DOHH2 (cell line): Measurements from ENCODE around the gene PRTN3.
"Not testable (repeated sequence)": the region's sequence is repeated elsewhere in the genome, so short reads cannot be mapped to it uniquely, and the experiment has no call there.

Source experiments
- H3F3A ChIP-seq: fragments of 200-600 bp; sonication (generic), shearing (Covaris generic); 2 replicates; pipeline ENCODE4 v1.6.0; 2016; ENCODE audit warnings: antibody characterized with exemption, mild to moderate bottlenecking; ENCODE audit not compliant: control insufficient read depth, insufficient read depth
- H3K27ac ChIP-seq: fragments of 200-600 bp; sonication (generic); 2 replicates; pipeline ENCODE4 v1.5.1; 2014; ENCODE audit warnings: low read depth, mild to moderate bottlenecking, low read length, moderate library complexity
- H3K27me3 ChIP-seq: fragments of 200-600 bp; sonication (generic); 2 replicates; pipeline ENCODE4 v1.6.1; 2014; ENCODE audit warnings: mild to moderate bottlenecking, low read length, mixed read lengths; ENCODE audit not compliant: control insufficient read depth
- H3K36me3 ChIP-seq: fragments of 200-600 bp; sonication (generic); 2 replicates; pipeline ENCODE4 v1.6.1; 2014; ENCODE audit warnings: mild to moderate bottlenecking, low read length, moderate library complexity, mixed read lengths; ENCODE audit not compliant: control insufficient read depth
- H3K4me1 ChIP-seq: fragments of 200-600 bp; sonication (generic); 2 replicates; pipeline ENCODE4 v1.6.1; 2014; ENCODE audit warnings: mild to moderate bottlenecking, low read length, mixed read lengths; ENCODE audit not compliant: control insufficient read depth
- H3K4me2 ChIP-seq: fragments of 200-600 bp; sonication (generic); 2 replicates; pipeline ENCODE4 v1.6.0; 2014; ENCODE audit warnings: mild to moderate bottlenecking, low read length, moderate library complexity
- H3K4me3 ChIP-seq: fragments of 200-600 bp; sonication (generic); 2 replicates; pipeline ENCODE4 v1.5.1; 2014; ENCODE audit warnings: mild to moderate bottlenecking, low read length, mixed read lengths
- H3K79me2 ChIP-seq: fragments of 200-600 bp; sonication (generic); 2 replicates; pipeline ENCODE4 v1.6.1; 2014; ENCODE audit warnings: mild to moderate bottlenecking, low read length, mixed read lengths; ENCODE audit not compliant: control insufficient read depth
- H3K9me2 ChIP-seq: fragments of 200-600 bp; sonication (generic); replicated peaks from 2 replicates; pipeline ENCODE4 v1.6.1; 2014; ENCODE audit warnings: mild to moderate bottlenecking, low read length, mixed read lengths; ENCODE audit not compliant: control insufficient read depth
- H3K9me3 ChIP-seq: fragments of 200-600 bp; sonication (generic); 2 replicates; pipeline ENCODE4 v1.6.1; 2014; ENCODE audit warnings: antibody characterized with exemption, low read length, mixed read lengths; ENCODE audit not compliant: control insufficient read depth, insufficient read depth
- H4K20me1 ChIP-seq: fragments of 200-600 bp; sonication (generic); 2 replicates; pipeline ENCODE4 v1.6.0; 2014; ENCODE audit warnings: low read depth, mild to moderate bottlenecking, antibody characterized with exemption, low read length, moderate library complexity; ENCODE audit not compliant: control insufficient read depth, insufficient read depth
- EZH2phosphoT487 ChIP-seq: fragments of 200-600 bp; sonication (generic); IDR thresholded peaks from 2 replicates; pipeline ENCODE4 v1.6.1; 2017; ENCODE audit warnings: borderline replicate concordance, mild to moderate bottlenecking, antibody characterized with exemption, low read length, moderate library complexity, mixed read lengths
- TF ChIP-seq, protein P1 (sequence below): fragments of 200-600 bp; sonication (generic); IDR thresholded peaks from one replicate; pipeline ENCODE4 v1.5.1; 2014; ENCODE audit warnings: antibody characterized with exemption, mild to moderate bottlenecking, low read depth, low read length; ENCODE audit not compliant: poor library complexity, severe bottlenecking

Gene PRTN3

DNA sequence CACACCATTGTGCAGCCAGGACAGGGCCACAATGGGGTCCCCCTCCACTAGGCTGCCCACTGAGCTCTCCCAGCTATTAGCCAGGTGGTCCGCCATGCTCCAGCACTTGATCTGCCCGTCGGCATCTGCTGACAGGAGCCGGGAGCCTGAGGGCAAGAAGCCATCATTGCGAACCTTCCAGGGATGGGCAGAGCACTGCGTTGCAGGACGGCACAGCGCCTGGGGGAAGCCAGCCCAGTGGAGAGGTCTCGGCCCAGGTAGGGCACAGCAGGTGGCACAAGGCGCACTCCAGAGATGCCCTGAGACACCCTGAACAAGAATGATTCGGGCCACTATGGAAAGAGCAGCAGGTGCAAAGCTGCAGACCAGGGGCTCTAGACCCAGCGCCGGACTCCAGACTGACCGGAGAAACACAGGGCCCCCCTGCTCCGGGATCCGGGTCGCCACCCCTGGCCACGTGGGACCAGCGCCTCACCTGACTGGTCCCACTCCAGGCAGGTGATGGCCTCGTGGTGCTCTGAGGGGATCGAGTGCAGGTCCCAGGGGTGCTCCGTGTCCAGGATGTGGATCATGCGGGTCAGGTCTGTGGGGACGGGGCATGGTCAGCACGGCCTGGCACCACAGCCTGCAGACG is 49.0 kb downstream of the PRTN3 start:
- Histone ChIP-seq H3F3A (no peaks in the 10 kb centered on the region), H3K36me3 (peaks cover 13% of the 10 kb centered on the region), H3K9me3 (no peaks in the 10 kb centered on the region), H4K20me1 (no peaks in the 10 kb centered on the region), H3K27ac (no peak overlapping the region), H3K9me2 (no peaks in the 10 kb centered on the region), H3K4me1 (peaks cover 19% of the 10 kb centered on the region), H3K4me2 (no peak overlapping the region), H3K4me3 (no peak overlapping the region), H3K79me2 (peaks cover 12% of the 10 kb centered on the region), H3K27me3 (no peaks in the 10 kb centered on the region)
- TF ChIP-seq, protein P1, sequence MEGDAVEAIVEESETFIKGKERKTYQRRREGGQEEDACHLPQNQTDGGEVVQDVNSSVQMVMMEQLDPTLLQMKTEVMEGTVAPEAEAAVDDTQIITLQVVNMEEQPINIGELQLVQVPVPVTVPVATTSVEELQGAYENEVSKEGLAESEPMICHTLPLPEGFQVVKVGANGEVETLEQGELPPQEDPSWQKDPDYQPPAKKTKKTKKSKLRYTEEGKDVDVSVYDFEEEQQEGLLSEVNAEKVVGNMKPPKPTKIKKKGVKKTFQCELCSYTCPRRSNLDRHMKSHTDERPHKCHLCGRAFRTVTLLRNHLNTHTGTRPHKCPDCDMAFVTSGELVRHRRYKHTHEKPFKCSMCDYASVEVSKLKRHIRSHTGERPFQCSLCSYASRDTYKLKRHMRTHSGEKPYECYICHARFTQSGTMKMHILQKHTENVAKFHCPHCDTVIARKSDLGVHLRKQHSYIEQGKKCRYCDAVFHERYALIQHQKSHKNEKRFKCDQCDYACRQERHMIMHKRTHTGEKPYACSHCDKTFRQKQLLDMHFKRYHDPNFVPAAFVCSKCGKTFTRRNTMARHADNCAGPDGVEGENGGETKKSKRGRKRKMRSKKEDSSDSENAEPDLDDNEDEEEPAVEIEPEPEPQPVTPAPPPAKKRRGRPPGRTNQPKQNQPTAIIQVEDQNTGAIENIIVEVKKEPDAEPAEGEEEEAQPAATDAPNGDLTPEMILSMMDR, result no peak
- TF ChIP-seq EZH2phosphoT487, result no peak

DNA sequence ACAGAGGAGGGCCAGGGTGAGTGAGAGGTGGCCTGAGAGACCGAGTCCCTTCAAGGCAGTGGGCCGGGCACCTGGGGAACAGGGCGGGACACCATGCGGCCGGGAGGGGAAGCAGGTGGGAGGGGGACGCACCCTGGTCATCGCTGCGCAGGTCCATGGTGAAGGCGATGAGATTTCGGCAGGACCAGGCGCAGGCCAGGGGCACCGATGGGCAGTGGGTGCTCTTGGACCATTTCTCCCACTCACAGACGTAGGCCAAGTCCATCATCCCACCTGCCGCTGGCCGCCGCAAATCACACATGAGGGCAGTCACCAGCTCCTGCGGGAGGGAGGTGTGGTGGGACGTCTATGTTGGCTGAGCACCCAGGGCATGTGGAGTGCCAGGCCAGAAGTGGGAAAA is 50.0 kb downstream of the PRTN3 start:
- Histone ChIP-seq H3K27ac (no peak overlapping the region), H3K9me3 (no peaks in the 10 kb centered on the region), H3K4me1 (peaks cover 19% of the 10 kb centered on the region), H3K9me2 (no peaks in the 10 kb centered on the region), H3K36me3 (peaks cover 13% of the 10 kb centered on the region), H3F3A (no peaks in the 10 kb centered on the region), H3K27me3 (no peaks in the 10 kb centered on the region), H3K4me2 (no peak overlapping the region), H4K20me1 (no peaks in the 10 kb centered on the region), H3K79me2 (peaks cover 12% of the 10 kb centered on the region), H3K4me3 (no peak overlapping the region)
- TF ChIP-seq, protein P1, result no peak
- no peak for TF ChIP-seq EZH2phosphoT487

DNA sequence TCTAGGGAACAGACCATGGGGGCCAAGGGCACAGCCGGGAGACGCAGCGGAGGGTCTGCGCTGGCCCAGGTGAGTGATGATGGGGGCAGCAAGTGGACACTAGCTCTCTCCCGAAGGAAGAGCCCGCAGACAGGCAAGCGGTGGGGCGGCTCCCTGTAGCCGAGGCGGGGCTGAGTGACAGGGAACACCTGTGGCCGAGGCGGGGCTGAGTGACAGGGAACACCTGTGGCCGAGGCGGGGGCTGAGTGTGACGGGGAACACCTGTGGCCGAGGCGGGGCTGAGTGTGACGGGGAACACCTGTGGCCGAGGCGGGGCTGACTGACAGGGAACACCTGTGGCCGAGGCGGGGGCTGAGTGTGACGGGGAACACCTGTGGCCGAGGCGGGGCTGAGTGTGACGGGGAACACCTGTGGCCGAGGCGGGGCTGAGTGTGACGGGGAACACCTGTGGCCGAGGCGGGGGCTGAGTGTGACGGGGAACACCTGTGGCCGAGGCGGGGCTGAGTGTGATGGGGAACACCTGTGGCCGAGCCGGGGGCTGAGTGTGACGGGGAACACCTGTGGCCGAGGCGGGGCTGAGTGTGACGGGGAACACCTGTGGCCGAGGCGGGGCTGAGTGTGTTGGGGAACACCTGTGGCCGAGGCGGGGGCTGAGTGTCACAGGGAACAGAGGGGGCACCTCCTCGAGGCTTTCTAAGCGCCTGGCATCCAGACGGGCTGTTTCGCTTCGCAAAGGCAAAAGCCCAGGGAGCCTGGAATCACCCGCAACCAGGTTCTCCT is 50.8 kb downstream of the PRTN3 start:
- H4K20me1 ChIP-seq, H3K9me2 ChIP-seq, H3F3A ChIP-seq, H3K27ac ChIP-seq, H3K27me3 ChIP-seq, H3K9me3 ChIP-seq: not testable (repeated sequence)
- H3K4me3 ChIP-seq, result peak overlapping the region; percentile 90
- H3K4me2 ChIP-seq, result peak overlapping the region; percentile 79
- peaks cover 19% of the 10 kb centered on the region for H3K4me1 ChIP-seq
- peaks cover 12% of the 10 kb centered on the region for H3K79me2 ChIP-seq
- peaks cover 11% of the 10 kb centered on the region for H3K36me3 ChIP-seq

DNA sequence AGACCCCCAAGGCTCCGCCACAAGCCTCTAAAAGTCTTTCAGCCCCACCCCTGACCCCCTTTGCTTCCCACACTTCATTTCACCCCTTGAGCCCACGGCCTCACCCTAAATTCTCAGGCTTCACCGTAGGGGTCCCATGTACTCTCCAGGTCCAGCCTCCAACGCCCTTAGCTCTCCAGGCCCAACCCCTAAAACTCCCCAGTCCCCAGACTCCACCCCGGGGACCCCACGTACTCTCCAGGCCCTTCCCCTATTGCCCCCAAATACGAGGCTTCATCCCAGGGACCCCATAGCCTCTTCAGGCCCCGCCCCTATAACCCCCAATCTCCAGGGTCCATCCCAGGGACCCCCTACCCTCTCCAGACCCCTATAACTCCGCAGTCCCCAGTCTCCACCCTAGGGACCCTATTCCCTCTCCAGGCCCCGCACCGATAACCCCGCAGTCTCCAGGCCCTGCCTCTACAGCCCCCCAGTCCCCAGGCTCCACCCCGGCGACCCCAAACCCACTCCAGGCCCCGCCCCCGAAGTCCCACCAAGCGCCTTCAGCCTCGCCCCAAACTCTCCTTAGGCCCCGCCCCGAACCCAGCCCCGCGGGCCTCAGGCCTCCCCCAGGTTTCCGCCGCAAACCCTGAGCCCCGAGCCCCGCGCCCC is 51.6 kb downstream of the PRTN3 start:
- no peak for TF ChIP-seq EZH2phosphoT487
- TF ChIP-seq, protein P1, result no peak
- Histone ChIP-seq H3K9me3 (no peaks in the 10 kb centered on the region), H3K4me1 (peaks cover 19% of the 10 kb centered on the region), H3K27ac (peak overlapping the region; percentile 58; the same call in 1 of the 2 replicates), H3K27me3 (no peaks in the 10 kb centered on the region), H3F3A (no peaks in the 10 kb centered on the region), H4K20me1 (no peaks in the 10 kb centered on the region), H3K79me2 (peaks cover 12% of the 10 kb centered on the region), H3K9me2 (no peaks in the 10 kb centered on the region), H3K4me2 (peak overlapping the region; percentile 79), H3K36me3 (peaks cover 11% of the 10 kb centered on the region), H3K4me3 (peak overlapping the region; percentile 90)
